Activated CD8-positive, alpha-beta memory T cell treated with anti-CD3 and anti-CD28 coated beads, Interleukin-2, amount 10 ng/mL, durations not matched to agents 7 days and 5 days (primary cell): Measurements from ENCODE around the gene SPARCL1. TPM values are rescaled to one million over a fixed set of nuclear protein-coding genes. Genes with fewer than 3 reads are reported as not detected.

Experiments
- ATAC-seq: fragments of 150-1000 bp; cut with Tn5 transposase; one replicate; pipeline ENCODE4 v1.10.0; 2021; ENCODE audit warnings: moderate library complexity
- CTCF ChIA-PET: fragments of 350-600 bp; sonication (Branson Sonifier 250); formaldehyde crosslinking; loops from one replicate; lab custom pipeline; 2021; ENCODE audit warnings: antibody characterized with exemption; lab: Charles Lee
- DNase-seq: peaks from one replicate; pipeline ENCODE4 v3.0.0-alpha.2; 2020
- H3K27ac Mint-ChIP-seq: one replicate; pipeline ENCODE4 v1.8.0; 2021; ENCODE audit warnings: mild to moderate bottlenecking, mixed read lengths
- H3K27me3 Mint-ChIP-seq: one replicate; pipeline ENCODE4 v1.8.0; 2021; ENCODE audit warnings: mixed read lengths
- H3K36me3 Mint-ChIP-seq: one replicate; pipeline ENCODE4 v1.8.0; 2021; ENCODE audit warnings: mild to moderate bottlenecking, mixed read lengths
- H3K4me1 Mint-ChIP-seq: one replicate; pipeline ENCODE4 v1.8.0; 2021; ENCODE audit warnings: mixed read lengths
- H3K4me3 Mint-ChIP-seq: one replicate; pipeline ENCODE4 v1.8.0; 2021; ENCODE audit warnings: mild to moderate bottlenecking, moderate library complexity, mixed read lengths
- H3K9me3 Mint-ChIP-seq: one replicate; pipeline ENCODE4 v1.8.0; 2022; ENCODE audit warnings: low read depth, mixed read lengths
- total RNA-seq, 2 experiments: library from RNA; stranded (reverse); gene quantifications; one replicate each; pipeline ENCODE4 v1.2.3, GENCODE V29; 2021

Gene SPARCL1
- total RNA-seq, 2 experiments from 2014 or later, result not detected

DNA sequence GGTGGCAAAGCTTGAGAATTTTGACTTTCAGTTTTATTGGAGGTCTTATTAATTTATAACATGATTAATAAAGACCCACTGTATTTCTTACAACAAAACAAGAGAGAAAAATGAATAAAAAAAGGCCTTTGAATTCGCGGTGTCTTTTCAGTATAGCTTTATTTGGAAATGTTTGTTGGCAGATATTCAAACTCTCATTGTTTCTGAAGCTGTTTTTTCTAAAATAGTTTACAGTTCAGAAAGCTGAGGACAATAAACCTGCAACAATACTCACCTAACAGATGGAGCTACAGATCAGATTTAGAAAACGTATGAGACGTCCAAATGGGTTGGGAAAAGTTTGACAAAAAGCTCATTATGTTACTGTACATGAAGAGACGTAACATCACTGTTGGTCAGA is 2.4 kb upstream of the SPARCL1 start:
- Mint-ChIP-seq H3K27ac (no peak overlapping the region), H3K4me1 (no peaks in the 10 kb centered on the region), H3K9me3 (no peaks in the 10 kb centered on the region), H3K4me3 (no peak overlapping the region), H3K27me3 (peaks cover 20% of the 10 kb centered on the region), H3K36me3 (no peaks in the 10 kb centered on the region)
- no peak for ATAC-seq
- CTCF ChIA-PET, result no interaction called here
- no peak for DNase-seq

DNA sequence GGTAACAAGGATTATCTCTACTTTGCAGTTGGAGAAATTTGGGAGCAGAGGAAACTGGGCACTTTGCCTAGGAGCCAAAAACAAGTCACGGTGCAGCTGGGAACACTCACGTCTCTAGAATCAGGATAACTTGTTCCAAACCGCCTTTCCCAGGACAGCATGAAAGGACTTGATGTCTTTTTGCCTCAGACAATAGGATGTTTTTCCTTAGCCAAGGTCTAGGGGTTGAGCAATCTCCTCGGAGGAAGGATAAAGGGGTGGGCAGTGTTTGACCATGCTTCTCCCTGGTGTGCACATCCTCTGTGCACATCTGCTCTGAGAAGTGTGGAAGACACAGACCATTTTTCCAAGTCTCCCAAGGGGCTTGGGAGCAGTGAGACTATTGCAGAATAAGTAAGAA is 1.7 kb upstream of the SPARCL1 start:
- CTCF ChIA-PET, result no interaction called here
- DNase-seq (no peak), ATAC-seq (no peak)
- Mint-ChIP-seq H3K4me3 (no peak overlapping the region), H3K4me1 (no peaks in the 10 kb centered on the region), H3K36me3 (no peaks in the 10 kb centered on the region), H3K27ac (no peak overlapping the region), H3K27me3 (peaks cover 20% of the 10 kb centered on the region), H3K9me3 (no peaks in the 10 kb centered on the region)

GRCh38 chr4:87530229-87530628 is 1.1 kb upstream of the SPARCL1 start:
- CTCF ChIA-PET, result no interaction called here
- Mint-ChIP-seq H3K36me3 (no peaks in the 10 kb centered on the region), H3K27ac (no peak overlapping the region)

DNA sequence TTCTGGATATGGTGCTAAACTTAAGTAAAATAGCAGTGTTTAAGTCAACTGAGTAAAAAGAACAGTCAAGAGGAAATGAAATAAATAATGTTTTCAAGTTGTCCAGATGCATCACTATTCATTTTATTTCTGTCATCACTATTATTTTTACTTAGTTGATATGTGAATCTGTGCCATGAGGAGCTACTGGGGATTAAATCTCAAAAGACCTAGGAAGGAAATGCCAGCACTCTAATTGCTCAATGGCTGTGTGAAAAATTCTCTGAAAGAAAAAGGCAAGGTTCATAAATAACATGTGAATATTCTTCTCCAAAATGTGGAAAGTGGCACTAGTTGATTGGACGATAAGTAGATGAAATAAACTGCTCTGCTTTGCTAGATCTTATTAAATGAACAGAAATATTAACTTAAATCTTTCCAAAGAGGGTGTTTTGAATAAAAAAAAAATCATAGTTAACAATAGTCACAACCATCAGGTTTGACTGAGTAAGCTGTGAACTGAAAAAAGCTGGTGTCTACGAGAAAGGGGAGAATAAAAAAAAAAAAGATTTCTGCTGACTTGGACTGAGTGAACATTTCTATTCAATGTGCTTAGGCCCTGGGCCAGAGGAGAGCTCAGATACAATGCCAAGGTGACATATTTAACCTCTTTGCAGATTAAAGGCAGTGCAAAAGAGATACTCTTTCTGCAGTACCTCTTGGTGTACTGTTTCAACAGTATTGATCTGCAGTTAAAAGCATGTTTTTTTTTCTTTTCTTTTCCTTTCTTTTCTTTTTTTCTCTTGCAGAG is 1.6 kb downstream of the SPARCL1 start:
- CTCF ChIA-PET, result no interaction called here
- ATAC-seq (no peak), DNase-seq (no peak)
- no peak overlapping the region for H3K27ac Mint-ChIP-seq
- H3K4me3 Mint-ChIP-seq, result no peak overlapping the region
- H3K36me3 Mint-ChIP-seq, result peaks cover 1% of the 10 kb centered on the region
- H3K9me3 Mint-ChIP-seq, result peaks cover 12% of the 10 kb centered on the region
- peaks cover 17% of the 10 kb centered on the region for H3K27me3 Mint-ChIP-seq
- H3K4me1 Mint-ChIP-seq, result no peaks in the 10 kb centered on the region

More at GRCh38 chr4:87530229-87530628, 1.1 kb upstream of the SPARCL1 start:
- DNase-seq (no peak), ATAC-seq (no peak)
- Mint-ChIP-seq H3K27me3 (peaks cover 20% of the 10 kb centered on the region), H3K4me3 (no peak overlapping the region), H3K9me3 (peaks cover 3% of the 10 kb centered on the region), H3K4me1 (no peaks in the 10 kb centered on the region)

GRCh38 chr4:87525636-87526295 is 3.4 kb downstream of the SPARCL1 start:
- Mint-ChIP-seq H3K27ac (no peak overlapping the region), H3K4me3 (no peak overlapping the region), H3K4me1 (no peaks in the 10 kb centered on the region), H3K27me3 (peaks cover 17% of the 10 kb centered on the region), H3K9me3 (peaks cover 12% of the 10 kb centered on the region), H3K36me3 (peaks cover 1% of the 10 kb centered on the region)
- ATAC-seq (no peak), DNase-seq (no peak)
- CTCF ChIA-PET, result no interaction called here

DNA sequence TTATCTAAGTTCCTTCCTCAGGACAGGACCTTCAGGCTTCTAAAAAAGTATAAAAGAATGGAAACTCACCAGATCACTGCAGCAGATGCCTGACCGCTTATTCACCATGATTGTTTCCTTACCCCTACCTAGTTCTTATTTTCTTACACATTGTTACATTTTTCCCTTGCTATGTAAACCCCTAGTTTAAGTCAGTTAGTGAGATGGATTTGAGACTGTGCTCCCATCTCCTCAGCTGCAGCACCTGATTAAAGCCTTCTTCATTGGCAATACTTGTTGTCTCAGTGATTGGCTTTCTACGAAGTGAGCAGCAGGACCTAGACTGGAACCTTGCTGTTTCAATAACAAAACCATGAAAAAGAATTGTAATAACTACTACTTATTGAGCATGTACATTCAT is 4.7 kb downstream of the SPARCL1 start:
- CTCF ChIA-PET, result no interaction called here
- peaks cover 12% of the 10 kb centered on the region for H3K9me3 Mint-ChIP-seq
- H3K4me3 Mint-ChIP-seq, result no peak overlapping the region
- peaks cover 13% of the 10 kb centered on the region for H3K27me3 Mint-ChIP-seq
- ATAC-seq, result no peak
- no peak for DNase-seq
- H3K36me3 Mint-ChIP-seq, result peaks cover 1% of the 10 kb centered on the region
- H3K4me1 Mint-ChIP-seq, result no peaks in the 10 kb centered on the region
- no peak overlapping the region for H3K27ac Mint-ChIP-seq

DNA sequence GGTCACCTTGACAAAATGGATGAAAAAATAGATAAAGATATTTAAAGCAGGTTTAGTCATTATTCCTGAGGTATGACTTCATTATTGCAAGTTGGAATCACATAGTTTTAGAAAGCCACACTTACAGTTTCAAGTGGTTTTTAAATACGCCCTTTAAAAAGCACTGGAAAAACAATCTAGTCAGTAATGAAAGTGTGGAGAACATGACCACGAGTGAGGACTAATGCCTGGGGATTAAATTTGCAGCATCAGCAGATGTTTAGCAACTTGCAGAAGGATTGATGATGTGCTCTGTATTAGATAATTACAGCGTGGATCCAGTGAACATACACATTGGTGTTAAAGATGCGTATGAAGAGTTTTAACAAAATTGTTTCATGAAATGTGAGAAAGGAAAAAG is 5.9 kb downstream of the SPARCL1 start:
- no peak overlapping the region for H3K27ac Mint-ChIP-seq
- H3K27me3 Mint-ChIP-seq, result peaks cover 7% of the 10 kb centered on the region
- H3K4me3 Mint-ChIP-seq, result no peak overlapping the region
- DNase-seq (no peak), ATAC-seq (no peak)
- H3K4me1 Mint-ChIP-seq, result no peaks in the 10 kb centered on the region
- CTCF ChIA-PET, result no interaction called here
- peaks cover 12% of the 10 kb centered on the region for H3K9me3 Mint-ChIP-seq
- H3K36me3 Mint-ChIP-seq, result peaks cover 1% of the 10 kb centered on the region

GRCh38 chr4:87521757-87522374 is 7.3 kb downstream of the SPARCL1 start:
- CTCF ChIA-PET, result interaction anchor here (0.9 kb wide), 1 partner anchor 23 kb away, joined by 3 read pairs; no protein-coding TSS in a partner anchor
- Mint-ChIP-seq H3K27ac (no peak overlapping the region), H3K36me3 (peaks cover 1% of the 10 kb centered on the region), H3K27me3 (peaks cover 7% of the 10 kb centered on the region), H3K9me3 (peaks cover 12% of the 10 kb centered on the region), H3K4me1 (no peaks in the 10 kb centered on the region), H3K4me3 (no peak overlapping the region)
- DNase-seq (no peak), ATAC-seq (no peak)

- Mint-ChIP-seq H3K9me3 (peaks cover 12% of the 10 kb centered on the region), H3K27me3 (peaks cover 9% of the 10 kb centered on the region), H3K36me3 (peaks cover 1% of the 10 kb centered on the region), H3K4me3 (no peak overlapping the region), H3K27ac (no peak overlapping the region), H3K4me1 (no peaks in the 10 kb centered on the region)
- DNase-seq (no peak), ATAC-seq (no peak)
- CTCF ChIA-PET, result interaction anchor here (0.9 kb wide), 1 partner anchor 23 kb away, joined by 3 read pairs; no protein-coding TSS in a partner anchor
These were observed 7.9 kb downstream of the SPARCL1 start for GRCh38 chr4:87521319-87521718.

GRCh38 chr4:87517621-87518020 is 11.6 kb downstream of the SPARCL1 start:
- CTCF ChIA-PET, result no interaction called here
- no peak overlapping the region for H3K27ac Mint-ChIP-seq

DNA sequence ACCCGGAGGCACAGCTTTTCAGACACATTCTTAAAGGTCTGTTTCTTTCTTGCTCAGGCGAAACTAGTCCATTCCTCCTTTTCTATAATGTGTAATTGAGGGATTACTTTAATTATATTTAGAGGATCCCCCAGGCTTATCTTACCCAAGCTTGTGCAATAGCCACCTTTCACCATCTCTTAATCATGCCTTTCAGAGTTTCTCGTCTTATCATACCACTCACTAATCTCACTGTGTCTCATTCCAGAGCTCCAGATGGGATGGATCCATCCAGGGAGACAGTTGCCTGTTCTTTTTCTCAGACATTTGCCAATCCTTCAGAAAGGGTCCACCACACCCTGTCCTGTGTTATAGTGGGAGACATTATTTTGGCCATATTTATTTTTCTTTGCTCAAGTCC is 12.5 kb downstream of the SPARCL1 start:
- no peak overlapping the region for H3K27ac Mint-ChIP-seq
- H3K36me3 Mint-ChIP-seq, result no peaks in the 10 kb centered on the region
- no peak overlapping the region for H3K4me3 Mint-ChIP-seq
- no peak for ATAC-seq
- CTCF ChIA-PET, result no interaction called here
- no peaks in the 10 kb centered on the region for H3K4me1 Mint-ChIP-seq
- no peaks in the 10 kb centered on the region for H3K9me3 Mint-ChIP-seq
- no peak for DNase-seq
- peaks cover 16% of the 10 kb centered on the region for H3K27me3 Mint-ChIP-seq

More at GRCh38 chr4:87517621-87518020, 11.6 kb downstream of the SPARCL1 start:
- H3K36me3 Mint-ChIP-seq, result no peaks in the 10 kb centered on the region
- no peaks in the 10 kb centered on the region for H3K9me3 Mint-ChIP-seq
- no peak for DNase-seq
- ATAC-seq, result no peak
- no peak overlapping the region for H3K4me3 Mint-ChIP-seq
- peaks cover 13% of the 10 kb centered on the region for H3K27me3 Mint-ChIP-seq
- H3K4me1 Mint-ChIP-seq, result no peaks in the 10 kb centered on the region

GRCh38 chr4:87512400-87512799 is 16.8 kb downstream of the SPARCL1 start:
- no peaks in the 10 kb centered on the region for H3K36me3 Mint-ChIP-seq
- CTCF ChIA-PET, result no interaction called here
- H3K4me3 Mint-ChIP-seq, result no peak overlapping the region
- no peak overlapping the region for H3K27ac Mint-ChIP-seq
- peaks cover 10% of the 10 kb centered on the region for H3K27me3 Mint-ChIP-seq
- H3K4me1 Mint-ChIP-seq, result no peaks in the 10 kb centered on the region
- H3K9me3 Mint-ChIP-seq, result no peaks in the 10 kb centered on the region
- DNase-seq, result no peak
- ATAC-seq, result no peak

DNA sequence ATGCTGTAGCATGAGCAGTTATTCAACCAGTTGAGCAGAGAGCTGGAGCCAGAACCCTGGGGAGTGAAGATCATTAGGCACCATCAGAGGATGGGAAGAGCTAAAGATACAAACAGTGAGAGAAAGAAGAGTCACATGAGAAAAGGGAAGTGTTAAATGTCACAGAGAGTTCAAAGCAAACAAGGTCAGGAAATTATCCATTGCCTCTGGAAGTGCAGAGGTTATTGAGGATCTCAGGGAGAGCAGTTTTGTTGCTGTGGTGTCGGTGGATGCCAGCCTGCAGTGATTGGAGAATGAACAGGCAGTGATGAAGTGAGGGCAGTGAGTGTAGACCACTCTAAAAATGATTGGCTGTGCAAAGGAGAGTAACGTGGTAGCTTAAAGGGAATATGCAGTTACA is 17.7 kb downstream of the SPARCL1 start:
- Mint-ChIP-seq H3K27ac (no peak overlapping the region), H3K36me3 (no peaks in the 10 kb centered on the region), H3K27me3 (peaks cover 6% of the 10 kb centered on the region), H3K4me3 (no peak overlapping the region), H3K4me1 (no peaks in the 10 kb centered on the region), H3K9me3 (no peaks in the 10 kb centered on the region)
- ATAC-seq (no peak), DNase-seq (no peak)
- CTCF ChIA-PET, result no interaction called here

DNA sequence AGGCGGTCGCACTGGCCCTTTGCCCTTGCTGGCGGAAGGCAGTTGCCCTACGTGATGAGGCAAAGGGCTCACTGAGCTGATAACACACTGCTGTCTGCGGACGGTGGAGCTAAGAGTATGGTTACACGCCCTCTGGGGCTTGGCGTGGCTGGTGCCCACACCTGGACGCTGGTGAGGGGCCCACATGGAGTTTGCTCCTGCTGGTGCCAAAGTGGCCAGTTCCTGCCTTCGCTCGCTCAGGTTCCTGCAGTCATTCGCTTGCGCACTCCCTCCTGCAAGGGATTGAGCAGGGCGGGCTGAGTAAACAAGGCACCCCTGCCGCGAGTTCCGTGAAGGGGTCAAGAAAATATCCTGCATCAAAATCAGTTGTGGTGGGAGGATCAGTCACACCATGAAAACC is 18.4 kb downstream of the SPARCL1 start:
- ATAC-seq (no peak), DNase-seq (no peak)
- no peak overlapping the region for H3K4me3 Mint-ChIP-seq
- H3K9me3 Mint-ChIP-seq, result no peaks in the 10 kb centered on the region
- no peak overlapping the region for H3K27ac Mint-ChIP-seq
- no peaks in the 10 kb centered on the region for H3K4me1 Mint-ChIP-seq
- H3K27me3 Mint-ChIP-seq, result peaks cover 3% of the 10 kb centered on the region
- CTCF ChIA-PET, result no interaction called here
- no peaks in the 10 kb centered on the region for H3K36me3 Mint-ChIP-seq
